ENCODE results near the gene SLC4A2. TPM values are rescaled to one million over a fixed set of nuclear protein-coding genes. Genes with fewer than 3 reads are reported as not detected.

SLC4A2 gene
- total and polyA plus RNA-seq, 2 experiments from 2014 or later = 144 to 269 TPM

DNA sequence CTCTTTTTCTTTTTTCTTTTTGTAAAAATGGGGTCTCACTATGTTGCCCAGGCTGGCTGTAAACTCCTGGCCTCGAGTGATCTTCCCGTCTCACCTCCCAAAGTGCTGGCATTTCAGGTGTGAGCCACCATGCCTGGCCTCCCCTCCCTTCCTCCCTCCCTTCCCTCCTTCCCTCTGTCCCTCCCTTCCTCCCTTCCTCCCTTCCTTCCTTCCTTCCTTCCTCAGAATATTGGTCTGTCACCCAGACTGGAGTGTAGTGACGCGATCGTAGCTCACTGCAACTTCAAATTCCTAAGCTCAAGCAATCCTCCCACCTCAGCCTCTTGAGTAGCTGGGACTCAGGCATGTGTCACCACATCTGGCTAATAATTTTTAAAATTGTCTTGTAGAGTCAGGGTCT is 35.3 kb downstream of the SLC4A2 start:
- TF ChIP-seq, protein P1, sequence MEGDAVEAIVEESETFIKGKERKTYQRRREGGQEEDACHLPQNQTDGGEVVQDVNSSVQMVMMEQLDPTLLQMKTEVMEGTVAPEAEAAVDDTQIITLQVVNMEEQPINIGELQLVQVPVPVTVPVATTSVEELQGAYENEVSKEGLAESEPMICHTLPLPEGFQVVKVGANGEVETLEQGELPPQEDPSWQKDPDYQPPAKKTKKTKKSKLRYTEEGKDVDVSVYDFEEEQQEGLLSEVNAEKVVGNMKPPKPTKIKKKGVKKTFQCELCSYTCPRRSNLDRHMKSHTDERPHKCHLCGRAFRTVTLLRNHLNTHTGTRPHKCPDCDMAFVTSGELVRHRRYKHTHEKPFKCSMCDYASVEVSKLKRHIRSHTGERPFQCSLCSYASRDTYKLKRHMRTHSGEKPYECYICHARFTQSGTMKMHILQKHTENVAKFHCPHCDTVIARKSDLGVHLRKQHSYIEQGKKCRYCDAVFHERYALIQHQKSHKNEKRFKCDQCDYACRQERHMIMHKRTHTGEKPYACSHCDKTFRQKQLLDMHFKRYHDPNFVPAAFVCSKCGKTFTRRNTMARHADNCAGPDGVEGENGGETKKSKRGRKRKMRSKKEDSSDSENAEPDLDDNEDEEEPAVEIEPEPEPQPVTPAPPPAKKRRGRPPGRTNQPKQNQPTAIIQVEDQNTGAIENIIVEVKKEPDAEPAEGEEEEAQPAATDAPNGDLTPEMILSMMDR (IDR thresholded peaks at IDR 0.05; ENCODE audit: low read depth, low read length) = no peak
- H3K36me3 ChIP-seq = no peaks in the 10 kb centered on the region
- no peak for DNase-seq (ENCODE audit: low read depth in 1 of 2, low spot score in 1 of 2)
- H3K27ac ChIP-seq = no peak overlapping the region
- H3K9me3 ChIP-seq (ENCODE audit: low read depth) = no peaks in the 10 kb centered on the region
- H3K4me3 ChIP-seq = no peak overlapping the region
- H3K27me3 ChIP-seq = no peaks in the 10 kb centered on the region
- H3K4me1 ChIP-seq (ENCODE audit: low read depth) = no peaks in the 10 kb centered on the region

DNA sequence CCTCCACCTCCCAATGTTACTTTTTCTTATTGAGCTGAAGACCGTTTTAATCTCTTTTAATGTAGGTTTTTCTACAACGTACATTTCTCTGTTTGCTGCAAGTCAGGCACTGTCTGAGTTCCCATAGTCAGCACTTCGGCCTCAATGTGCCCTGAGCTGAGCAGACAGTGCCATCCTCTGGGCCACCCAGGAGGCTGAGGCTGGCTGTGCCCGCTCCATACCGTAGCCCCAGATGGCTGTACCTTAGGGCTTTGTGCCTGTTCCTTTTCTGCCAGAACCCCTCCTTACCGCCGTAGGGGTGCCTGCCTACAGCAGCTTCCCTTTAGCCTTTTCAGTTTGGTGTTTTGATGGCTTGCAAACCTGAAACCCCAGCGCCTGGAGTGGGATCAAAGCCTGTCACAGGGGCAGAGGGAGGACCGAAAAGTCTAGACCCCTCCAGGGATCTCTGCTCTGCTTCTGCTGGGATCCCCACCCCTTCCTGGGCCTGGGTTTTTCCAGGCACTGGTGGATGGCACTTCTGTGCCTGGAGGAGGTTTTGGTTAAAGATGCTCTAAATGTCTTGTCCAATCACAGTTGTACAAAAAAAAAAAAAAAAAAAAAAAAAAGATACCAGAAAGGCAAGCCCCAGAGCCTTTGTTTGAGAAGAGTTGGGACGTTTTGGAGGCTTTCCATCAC is 35.9 kb downstream of the SLC4A2 start:
- no peak for DNase-seq (ENCODE audit: low read depth in 1 of 2, low spot score in 1 of 2)
- H3K27me3 ChIP-seq = no peaks in the 10 kb centered on the region
- TF ChIP-seq, protein P1 (IDR thresholded peaks at IDR 0.05; ENCODE audit: low read depth, low read length) = no peak
- H3K4me3 ChIP-seq = no peak overlapping the region
- H3K27ac ChIP-seq = no peak overlapping the region
- H3K4me1 ChIP-seq (ENCODE audit: low read depth) = no peaks in the 10 kb centered on the region
- no peaks in the 10 kb centered on the region for H3K9me3 ChIP-seq (ENCODE audit: low read depth)
- no peaks in the 10 kb centered on the region for H3K36me3 ChIP-seq

DNA sequence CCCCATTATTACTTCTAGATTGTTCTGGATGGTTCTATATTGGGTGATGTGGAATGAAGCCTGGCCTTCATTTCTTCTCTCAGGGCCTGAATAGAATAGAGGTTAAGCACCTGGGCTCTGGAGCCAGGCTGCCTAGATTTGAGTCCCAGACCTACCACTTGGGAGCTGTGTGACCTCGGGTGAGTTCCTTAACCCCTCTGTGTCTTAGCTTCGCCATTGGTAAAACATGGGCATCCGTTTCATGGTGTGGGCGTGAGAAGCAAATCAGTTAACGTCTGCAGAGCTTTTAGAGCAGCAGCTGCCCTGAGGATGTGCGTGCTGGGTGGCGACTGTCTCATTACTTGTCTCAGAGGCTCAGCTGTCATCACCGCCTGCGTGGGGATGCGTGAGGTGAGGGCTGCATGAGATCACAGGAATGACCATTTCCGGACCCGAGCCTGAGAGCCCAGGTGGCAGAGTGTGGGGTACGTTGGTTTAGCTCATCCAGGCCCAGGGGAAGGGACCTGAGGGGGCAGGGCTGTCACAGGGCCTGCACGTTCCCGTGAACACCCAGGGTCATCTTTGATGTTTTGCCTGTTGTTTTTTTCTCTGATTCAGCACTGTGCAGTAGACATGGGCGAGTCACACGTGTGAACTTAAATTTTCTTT is 36.6 kb downstream of the SLC4A2 start:
- DNase-seq (ENCODE audit: low read depth in 1 of 2, low spot score in 1 of 2) = no peak
- peaks cover 3% of the 10 kb centered on the region for H3K4me1 ChIP-seq (ENCODE audit: low read depth)
- H3K27me3 ChIP-seq = no peaks in the 10 kb centered on the region
- no peak overlapping the region for H3K27ac ChIP-seq
- H3K9me3 ChIP-seq (ENCODE audit: low read depth) = no peaks in the 10 kb centered on the region
- no peaks in the 10 kb centered on the region for H3K36me3 ChIP-seq
- TF ChIP-seq, protein P1 (IDR thresholded peaks at IDR 0.05; ENCODE audit: low read depth, low read length) = no peak
- H3K4me3 ChIP-seq = no peak overlapping the region

DNA sequence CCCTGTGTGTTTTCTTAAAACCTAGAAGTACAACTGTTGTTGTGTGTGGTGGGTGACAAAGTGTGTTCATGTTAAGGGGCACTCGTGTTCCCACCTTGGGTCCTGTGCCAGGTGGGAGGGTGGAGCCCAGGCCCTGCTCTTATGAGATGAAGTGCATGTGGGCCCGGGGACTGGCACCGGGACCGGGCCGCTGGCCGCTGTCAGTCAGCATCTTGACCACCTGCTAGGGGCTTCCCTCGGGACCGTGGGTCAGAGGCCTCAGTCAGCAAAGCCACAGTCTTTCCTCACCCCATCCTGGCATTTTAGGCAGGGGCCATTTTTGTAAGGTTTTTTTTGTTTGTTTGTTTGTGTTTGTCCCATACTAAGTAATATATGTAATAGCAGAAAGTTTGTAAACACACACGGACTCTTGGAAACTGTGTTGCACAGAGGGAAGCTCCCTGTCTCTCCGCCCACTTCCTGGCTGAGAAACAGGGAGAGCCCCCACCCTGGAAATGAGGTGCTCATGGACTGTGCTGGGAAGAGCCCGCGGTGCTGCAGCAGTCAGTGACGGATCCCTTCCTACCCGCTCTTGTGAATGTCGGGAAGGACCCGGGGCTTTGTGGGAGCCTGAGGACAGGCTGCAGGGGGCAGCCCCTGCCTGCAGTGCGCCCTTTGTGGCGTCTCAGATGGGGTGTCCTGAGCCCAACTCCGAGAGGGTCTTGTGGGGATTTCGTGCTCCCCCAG is 40.3 kb downstream of the SLC4A2 start:
- H3K4me1 ChIP-seq (ENCODE audit: low read depth) = peaks cover 6% of the 10 kb centered on the region
- TF ChIP-seq, protein P1 (IDR thresholded peaks at IDR 0.05; ENCODE audit: low read depth, low read length) = no peak
- no peak overlapping the region for H3K27ac ChIP-seq
- no peak for DNase-seq (ENCODE audit: low read depth in 1 of 2, low spot score in 1 of 2)
- H3K9me3 ChIP-seq (ENCODE audit: low read depth) = no peaks in the 10 kb centered on the region
- H3K27me3 ChIP-seq = no peaks in the 10 kb centered on the region
- no peak overlapping the region for H3K4me3 ChIP-seq
- no peaks in the 10 kb centered on the region for H3K36me3 ChIP-seq

DNA sequence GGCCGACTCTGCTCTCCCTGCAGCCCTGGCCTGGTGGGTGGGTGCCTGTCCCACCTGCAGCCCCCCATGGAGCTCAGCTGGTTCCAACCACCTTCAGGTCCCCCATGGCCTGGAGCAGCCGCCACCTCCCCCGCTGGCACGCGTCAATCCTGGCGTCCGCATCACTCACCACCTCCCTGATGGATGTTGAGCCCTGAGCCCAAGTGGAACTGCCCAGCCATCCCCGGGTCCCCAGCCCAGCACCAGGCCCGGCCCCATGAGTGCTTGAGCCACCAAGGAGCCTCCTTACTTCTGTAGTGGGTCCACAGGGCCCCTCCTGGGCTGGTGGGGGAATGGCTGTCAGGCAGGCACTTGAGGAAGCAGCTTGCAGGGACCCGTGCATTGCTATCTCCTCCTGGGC is 41.5 kb downstream of the SLC4A2 start:
- H3K4me3 ChIP-seq = no peak overlapping the region
- no peaks in the 10 kb centered on the region for H3K27me3 ChIP-seq
- no peaks in the 10 kb centered on the region for H3K9me3 ChIP-seq (ENCODE audit: low read depth)
- no peaks in the 10 kb centered on the region for H3K36me3 ChIP-seq
- H3K4me1 ChIP-seq (ENCODE audit: low read depth) = peaks cover 6% of the 10 kb centered on the region
- H3K27ac ChIP-seq = no peak overlapping the region
- TF ChIP-seq, protein P1 (IDR thresholded peaks at IDR 0.05; ENCODE audit: low read depth, low read length) = no peak
- DNase-seq (ENCODE audit: low read depth in 1 of 2, low spot score in 1 of 2) = no peak
